Measurements from ENCODE around the gene CBX5. TPM values are rescaled to one million over a fixed set of nuclear protein-coding genes. Genes with fewer than 3 reads are reported as not detected.
A peak's percentile ranks its signal among the peaks of the same experiment; 100 is the strongest.

Gene CBX5
- total and polyA plus RNA-seq, 2 of the 8 experiments (the other 6 are each of a cell fraction or from before 2014, with no cell fraction given), result 62.4 to 231 TPM

DNA sequence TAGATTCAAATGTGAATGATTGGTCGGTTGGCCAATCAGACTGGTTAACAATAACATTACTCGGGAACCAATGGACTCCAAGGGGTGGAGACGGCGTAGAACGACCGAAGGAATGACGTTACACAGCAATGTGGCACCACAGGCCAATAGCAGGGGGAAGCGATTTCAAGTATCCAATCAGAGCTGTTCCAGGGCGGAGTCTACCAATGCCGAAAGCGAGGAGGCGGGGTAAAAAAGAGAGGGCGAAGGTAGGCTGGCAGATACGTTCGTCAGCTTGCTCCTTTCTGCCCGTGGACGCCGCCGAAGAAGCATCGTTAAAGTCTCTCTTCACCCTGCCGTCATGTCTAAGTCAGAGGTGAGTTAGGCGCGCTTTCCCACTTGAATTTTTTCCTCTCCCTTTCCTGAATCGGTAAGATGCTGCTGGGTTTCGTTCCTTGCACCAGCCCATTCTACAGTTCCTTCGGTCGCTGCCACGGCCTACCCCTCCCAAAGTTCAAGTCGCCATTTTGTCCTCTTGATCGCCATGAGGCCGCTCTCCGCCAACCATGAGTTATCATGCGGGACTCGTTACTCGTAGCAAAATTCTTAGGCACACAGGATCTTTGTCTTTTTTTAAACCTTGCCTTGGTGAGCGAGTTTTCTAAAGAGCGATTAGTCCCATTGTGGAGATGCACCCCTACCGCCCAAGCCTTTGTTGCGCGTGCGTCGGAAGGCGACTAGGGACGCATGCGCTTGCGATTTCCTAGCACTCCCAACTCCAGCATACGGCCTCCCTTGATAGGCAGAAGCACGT, 742 bp upstream of the CBX5 start, which contains the start of gene HNRNPA1:
TSS of gene HNRNPA1 (plus strand) at position 259 of the 793 bp plus-strand sequence. CDS start at position 341, 82 bp downstream.
- Histone ChIP-seq H3K4me1 (replicated peaks in 1 of 4; ENCODE audit: control insufficient read depth in 3 of 4, insufficient read depth in 4 of 4, low read length in 3 of 4) (peaks cover 0 to 12% (median 8%) of the 10 kb centered on the region in 4 experiments; a peak in 5 of 7 replicates), H4K5ac (ENCODE audit: insufficient read length, low read depth, low read length) (peak within 1 kb of the TSS; percentile 98), H2BK5ac (ENCODE audit: low read depth, low read length) (peak within 1 kb of the TSS; percentile 99), H4K20me1 (replicated peaks in 1 of 2; ENCODE audit: control insufficient read depth in 1 of 2, insufficient read depth in 2 of 2, low read length in 2 of 2) (peaks cover 16 to 22% of the 10 kb centered on the region in 2 experiments), H3K23me2 (ENCODE audit: low read depth, low read length) (peaks cover 13% of the 10 kb centered on the region), H3K27ac (ENCODE audit: low read depth, low read length) (peak within 1 kb of the TSS; percentile 99), H3K27me3 (replicated peaks in 1 of 4; ENCODE audit: control insufficient read depth in 3 of 4, extremely low read depth in 1 of 4, insufficient read depth in 3 of 4, low read length in 3 of 4) (no peaks in the 10 kb centered on the region), H4K91ac (replicated peaks; ENCODE audit: insufficient read length, low read length) (peak within 1 kb of the TSS; percentile 100), H3K18ac (ENCODE audit: extremely low read depth, low read length) (peak within 1 kb of the TSS; percentile 98), H3K4me3 (ENCODE audit: extremely low read depth in 1 of 4, insufficient read depth in 2 of 4, low read depth in 3 of 4, low read length in 4 of 4) (peak within 1 kb of the TSS; percentile 83 to 99 (median 96)), H3K14ac (ENCODE audit: insufficient read length) (no peak within 1 kb of the TSS), H2BK12ac (ENCODE audit: low read depth, low read length) (peak within 1 kb of the TSS; percentile 99), H3K9me3 (ENCODE audit: insufficient read depth in 2 of 2, low read depth in 1 of 2, low read length in 1 of 2) (no peaks in the 10 kb centered on the region), H3K4me2 (ENCODE audit: insufficient read depth in 1 of 2, low read depth in 2 of 2, low read length in 2 of 2) (peak within 1 kb of the TSS; percentile 62 to 88), H2BK120ac (replicated peaks; ENCODE audit: low read depth, low read length) (peak within 1 kb of the TSS; percentile 3), H4K8ac (ENCODE audit: extremely low read depth, insufficient read depth, low read length) (peak within 1 kb of the TSS; percentile 99; the same call in 1 of the 2 replicates), H3K79me1 (ENCODE audit: low read depth, low read length) (peaks cover 4% of the 10 kb centered on the region), H3K79me2 (ENCODE audit: control insufficient read depth in 1 of 2, insufficient read depth in 2 of 2, low read length in 2 of 2) (peaks cover 15 to 76% of the 10 kb centered on the region in 2 experiments), H2BK15ac (ENCODE audit: low read length) (no peak within 1 kb of the TSS), H3K36me3 (ENCODE audit: control insufficient read depth in 2 of 4, insufficient read depth in 4 of 4, low read length in 3 of 4) (peaks cover 31 to 59% (median 41%) of the 10 kb centered on the region in 4 experiments), H3K9ac (replicated peaks in 1 of 4; ENCODE audit: extremely low read depth in 1 of 4, low read depth in 3 of 4, low read length in 3 of 4) (peak within 1 kb of the TSS; percentile 97 to 100 (median 100)), H2BK20ac (ENCODE audit: low read length) (no peak within 1 kb of the TSS), H2AFZ (ENCODE audit: low read length) (no peak within 1 kb of the TSS), H2AK5ac (ENCODE audit: low read depth, low read length) (peak within 1 kb of the TSS; percentile 99), H3K23ac (ENCODE audit: insufficient read length) (no peak within 1 kb of the TSS), H3K56ac (replicated peaks; ENCODE audit: insufficient read length, low read depth, low read length) (peak within 1 kb of the TSS; percentile 85), H3K4ac (replicated peaks; ENCODE audit: insufficient read length, low read depth, low read length) (peak within 1 kb of the TSS; percentile 99)
- CTCF ChIA-PET (ENCODE audit: partially characterized antibody), result interaction anchor here (0.6 to 12.3 kb wide), 8 partner anchors 13 to 1995 kb away, joined by 3 to 90 read pairs (median 4); no protein-coding TSS in a partner anchor
- 1% methylated on average over 48 of the region's 48 CpGs; no CpG with 5 or more reads in 1 of the 2 experiments for WGBS, 2 experiments (ENCODE audit: extremely low coverage in 1 of 2, insufficient coverage in 1 of 2, insufficient read length in 1 of 2, insufficient replicate concordance in 2 of 2, low coverage in 1 of 2, low lambda C conversion rate in 2 of 2, missing lambda C conversion rate in 1 of 2)
- FAIRE-seq (peak; percentile 89), DNase-seq (ENCODE audit: low read depth in 1 of 2, low spot score in 2 of 2) (peak; percentile 93 to 98)
- POLR2A ChIA-PET (ENCODE audit: partially characterized antibody), result interaction anchor here (0.7 to 44.8 kb wide), 54 partner anchors 9 to 604 kb away, joined by 3 to 1006 read pairs (median 6); partner anchors contain the start of genes ATP5MC2, COPZ1, NFE2 and SMUG1
- TF ChIP-seq BRCA1 (IDR thresholded peaks at IDR 0.05; ENCODE audit: low read depth, low read length) (no peak), KDM1A (IDR thresholded peaks at IDR 0.05; ENCODE audit: borderline replicate concordance, low read length) (no peak), YY1 (IDR thresholded peaks at IDR 0.05; ENCODE audit: low read depth, low read length) (peak; percentile 94), SUZ12 (IDR thresholded peaks at IDR 0.05; ENCODE audit: low read length) (no peak), GTF2F1 (IDR thresholded peaks at IDR 0.05; ENCODE audit: borderline replicate concordance, low read depth, low read length) (peak; percentile 98), SIX5 (IDR thresholded peaks at IDR 0.05; ENCODE audit: low read depth, low read length) (no peak)
